VCaP (cell line): Measurements from ENCODE around the gene SLC29A4.
"Not testable (repeated sequence)": the region's sequence is repeated elsewhere in the genome, so short reads cannot be mapped to it uniquely, and the experiment has no call there.

Experiments
- H3K27ac ChIP-seq: fragments of 450-650 bp; 2 replicates; pipeline ENCODE4 v1.5.1; 2017
- TF ChIP-seq, protein P1 (sequence below): fragments of 450-650 bp; conservative IDR thresholded peaks from 2 replicates; pipeline ENCODE4 v1.5.1; 2017; ENCODE audit warnings: mild to moderate bottlenecking, moderate library complexity

SLC29A4 gene, protein sequence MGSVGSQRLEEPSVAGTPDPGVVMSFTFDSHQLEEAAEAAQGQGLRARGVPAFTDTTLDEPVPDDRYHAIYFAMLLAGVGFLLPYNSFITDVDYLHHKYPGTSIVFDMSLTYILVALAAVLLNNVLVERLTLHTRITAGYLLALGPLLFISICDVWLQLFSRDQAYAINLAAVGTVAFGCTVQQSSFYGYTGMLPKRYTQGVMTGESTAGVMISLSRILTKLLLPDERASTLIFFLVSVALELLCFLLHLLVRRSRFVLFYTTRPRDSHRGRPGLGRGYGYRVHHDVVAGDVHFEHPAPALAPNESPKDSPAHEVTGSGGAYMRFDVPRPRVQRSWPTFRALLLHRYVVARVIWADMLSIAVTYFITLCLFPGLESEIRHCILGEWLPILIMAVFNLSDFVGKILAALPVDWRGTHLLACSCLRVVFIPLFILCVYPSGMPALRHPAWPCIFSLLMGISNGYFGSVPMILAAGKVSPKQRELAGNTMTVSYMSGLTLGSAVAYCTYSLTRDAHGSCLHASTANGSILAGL

DNA sequence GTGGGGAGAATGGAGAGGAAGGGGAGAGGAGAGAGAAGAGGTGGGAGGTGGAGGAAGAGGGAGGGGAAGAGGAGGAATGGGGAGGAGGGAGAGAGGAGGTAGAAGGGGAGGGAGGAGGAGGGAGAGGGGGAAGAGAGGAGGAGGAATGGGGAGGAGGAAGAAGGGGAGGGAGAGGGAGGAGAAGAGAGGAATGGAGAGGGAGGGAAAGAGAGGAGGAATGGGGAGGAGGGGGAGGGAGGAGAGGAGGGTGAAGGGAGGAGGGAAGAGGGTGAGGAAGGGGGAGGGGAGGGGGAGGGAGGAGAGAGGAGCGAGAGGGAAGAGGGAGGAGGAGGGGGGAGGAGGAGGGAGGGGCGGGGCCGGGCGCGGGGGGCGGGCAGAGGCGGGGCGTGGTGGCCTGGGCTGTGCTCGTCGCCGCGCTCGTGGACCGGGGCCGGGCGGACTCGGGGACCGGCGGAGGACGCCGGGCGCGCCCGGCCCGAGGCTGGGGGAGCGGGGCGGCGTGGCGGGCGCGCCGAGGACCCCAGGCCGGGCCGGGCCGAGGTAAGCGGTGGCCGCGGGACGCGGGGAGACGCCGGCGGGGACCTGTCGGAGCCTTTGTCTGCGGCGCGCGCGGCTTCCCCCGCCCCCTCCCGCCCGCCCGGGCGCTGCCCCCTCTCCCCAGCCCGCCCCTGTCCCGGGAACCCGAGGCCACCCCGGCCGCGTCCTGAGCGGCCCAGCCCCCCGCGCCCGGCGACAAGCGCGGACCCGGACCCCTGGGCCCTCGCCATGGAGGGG, at the start of gene SLC29A4:
Gene SLC29A4 (plus strand): TSS at position 401 of the 774 bp plus-strand sequence. CDS start 4,874 bp downstream, outside the sequence.
- no peak within 1 kb of the TSS for H3K27ac ChIP-seq

GRCh38 chr7:5234852-5235831, 47.6 kb upstream of the SLC29A4 start:
- TF ChIP-seq, protein P1, sequence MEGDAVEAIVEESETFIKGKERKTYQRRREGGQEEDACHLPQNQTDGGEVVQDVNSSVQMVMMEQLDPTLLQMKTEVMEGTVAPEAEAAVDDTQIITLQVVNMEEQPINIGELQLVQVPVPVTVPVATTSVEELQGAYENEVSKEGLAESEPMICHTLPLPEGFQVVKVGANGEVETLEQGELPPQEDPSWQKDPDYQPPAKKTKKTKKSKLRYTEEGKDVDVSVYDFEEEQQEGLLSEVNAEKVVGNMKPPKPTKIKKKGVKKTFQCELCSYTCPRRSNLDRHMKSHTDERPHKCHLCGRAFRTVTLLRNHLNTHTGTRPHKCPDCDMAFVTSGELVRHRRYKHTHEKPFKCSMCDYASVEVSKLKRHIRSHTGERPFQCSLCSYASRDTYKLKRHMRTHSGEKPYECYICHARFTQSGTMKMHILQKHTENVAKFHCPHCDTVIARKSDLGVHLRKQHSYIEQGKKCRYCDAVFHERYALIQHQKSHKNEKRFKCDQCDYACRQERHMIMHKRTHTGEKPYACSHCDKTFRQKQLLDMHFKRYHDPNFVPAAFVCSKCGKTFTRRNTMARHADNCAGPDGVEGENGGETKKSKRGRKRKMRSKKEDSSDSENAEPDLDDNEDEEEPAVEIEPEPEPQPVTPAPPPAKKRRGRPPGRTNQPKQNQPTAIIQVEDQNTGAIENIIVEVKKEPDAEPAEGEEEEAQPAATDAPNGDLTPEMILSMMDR = no peak
- H3K27ac ChIP-seq = no peak overlapping the region

More for the DNA sequence above, at the start of gene SLC29A4:
- TF ChIP-seq, protein P1 = no peak

DNA sequence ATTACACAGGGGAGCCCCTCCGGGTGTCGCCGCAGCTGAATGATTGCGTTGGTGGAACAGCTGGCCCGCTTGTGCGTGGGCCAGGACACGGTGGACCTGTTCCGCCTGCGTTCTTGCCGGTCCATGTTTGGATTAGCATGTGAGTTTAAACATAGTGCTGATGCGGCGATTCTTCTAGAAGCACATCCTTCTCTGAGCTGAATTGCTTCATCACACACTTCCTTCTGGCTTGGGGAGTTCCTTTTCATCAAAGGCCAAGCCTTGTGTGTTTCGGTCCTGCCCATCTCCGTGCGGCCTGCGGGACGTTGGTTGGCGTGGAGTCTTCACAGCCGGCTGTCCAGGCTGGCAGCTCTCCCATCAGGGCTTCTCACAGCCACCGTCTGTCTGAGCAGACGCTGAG, 45.5 kb upstream of the SLC29A4 start:
- TF ChIP-seq, protein P1 = no peak
- H3K27ac ChIP-seq = no peak overlapping the region

DNA sequence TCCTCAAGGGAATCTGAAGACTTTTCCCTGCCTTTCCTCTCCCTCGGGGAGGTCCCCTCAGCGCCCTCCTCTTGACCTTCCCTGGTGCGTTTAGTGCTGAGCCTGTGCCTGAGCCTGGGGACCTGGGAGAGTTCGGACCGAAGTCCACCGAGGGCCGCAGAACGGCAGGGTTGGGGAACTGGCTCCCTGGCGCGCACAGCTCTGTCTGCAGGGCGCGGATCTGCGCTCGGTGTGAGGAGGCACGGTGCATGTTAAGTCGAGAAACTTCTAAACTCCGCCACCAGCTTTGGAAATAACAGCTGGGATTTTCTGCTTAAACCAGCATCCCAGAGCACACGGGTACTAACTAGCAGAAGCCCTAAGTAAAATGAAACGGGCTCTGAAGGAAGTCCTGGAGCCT, 44.2 kb upstream of the SLC29A4 start:
- TF ChIP-seq, protein P1 = no peak

DNA sequence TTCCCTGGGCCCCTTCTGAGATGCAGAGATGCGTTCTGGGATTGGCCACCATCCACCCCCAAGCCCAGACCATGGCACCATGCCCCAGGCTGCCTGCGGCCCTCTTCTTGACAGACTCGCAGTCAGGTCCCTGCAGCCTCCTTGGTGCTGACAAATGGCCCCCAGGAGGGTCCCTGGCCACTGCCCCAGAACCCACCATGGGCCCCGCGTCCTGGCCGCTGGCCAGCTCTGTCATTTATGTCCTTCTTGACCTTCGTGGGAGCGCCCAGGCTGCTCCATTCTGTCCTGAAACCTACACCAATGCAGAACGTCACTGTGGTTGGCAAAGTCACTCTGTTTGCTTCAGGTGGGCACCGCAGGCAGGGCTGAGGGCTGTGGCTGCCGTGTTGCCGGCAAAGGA, 39.5 kb upstream of the SLC29A4 start:
- no peak overlapping the region for H3K27ac ChIP-seq
- TF ChIP-seq, protein P1 = no peak

More for the DNA sequence above, 44.2 kb upstream of the SLC29A4 start:
- H3K27ac ChIP-seq = no peak overlapping the region

- TF ChIP-seq, protein P1 = no peak
- no peak overlapping the region for H3K27ac ChIP-seq
Measured at GRCh38 chr7:5248201-5248885, 34.4 kb upstream of the SLC29A4 start.

DNA sequence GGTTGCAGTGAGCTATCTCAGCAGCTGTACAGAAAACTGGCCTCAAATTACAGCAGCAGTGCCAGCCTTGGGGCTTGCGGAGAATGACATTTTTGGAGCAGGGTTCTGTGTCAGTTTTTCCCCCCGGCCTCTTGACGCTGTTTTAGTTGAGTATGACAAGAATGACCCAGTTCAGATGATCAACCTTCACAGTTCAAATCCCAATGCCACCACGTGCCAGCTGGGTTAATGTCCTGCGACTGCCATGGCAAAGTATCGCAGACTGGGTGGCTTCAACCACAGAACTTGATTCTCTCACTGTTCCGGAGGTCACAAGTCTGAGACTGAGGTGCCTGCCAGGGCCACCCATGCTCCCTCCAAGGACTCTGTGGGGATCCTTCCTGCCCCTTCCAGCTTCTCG, 32.0 kb upstream of the SLC29A4 start:
- not testable (repeated sequence) for H3K27ac ChIP-seq

GRCh38 chr7:5253529-5253928, 29.2 kb upstream of the SLC29A4 start:
- not testable (repeated sequence) for H3K27ac ChIP-seq

DNA sequence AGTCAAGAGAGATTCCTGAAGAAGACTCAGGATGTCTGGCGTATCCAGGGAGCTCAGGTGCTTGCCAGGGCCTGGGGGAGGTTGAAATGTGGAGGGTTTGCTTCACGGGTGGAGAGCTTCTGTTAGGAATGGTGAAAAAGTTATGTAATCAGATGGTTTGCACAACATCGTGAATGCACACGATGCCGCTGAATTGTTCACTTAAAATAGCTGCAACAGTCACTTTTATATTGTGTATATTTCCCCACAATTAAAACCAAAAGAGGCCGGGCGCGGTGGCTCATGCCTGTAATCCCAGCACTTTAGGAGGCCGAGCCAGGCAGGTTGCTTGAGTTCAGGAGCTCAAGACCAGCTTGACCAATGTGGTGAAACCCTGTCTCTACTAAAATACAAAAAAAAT, 28.4 kb upstream of the SLC29A4 start:
- not testable (repeated sequence) for H3K27ac ChIP-seq
